Activated CD4-positive, CD25-positive, alpha-beta regulatory T cell treated with anti-CD3 and anti-CD28 coated beads, Interleukin-2, amount 50 U/mL, for 24 hours (primary cell): ENCODE results near the gene TMOD4.
A peak's percentile ranks its signal among the peaks of the same experiment; 100 is the strongest.

ENCODE experiments used
- ATAC-seq, 2 donors: fragments of 150-1000 bp; cut with Tn5 transposase; one replicate each; pipeline ENCODE4 v1.10.0; 2021; ENCODE audit warnings: mild to moderate bottlenecking in 1 of 2, moderate library complexity in 1 of 2

Gene TMOD4

DNA sequence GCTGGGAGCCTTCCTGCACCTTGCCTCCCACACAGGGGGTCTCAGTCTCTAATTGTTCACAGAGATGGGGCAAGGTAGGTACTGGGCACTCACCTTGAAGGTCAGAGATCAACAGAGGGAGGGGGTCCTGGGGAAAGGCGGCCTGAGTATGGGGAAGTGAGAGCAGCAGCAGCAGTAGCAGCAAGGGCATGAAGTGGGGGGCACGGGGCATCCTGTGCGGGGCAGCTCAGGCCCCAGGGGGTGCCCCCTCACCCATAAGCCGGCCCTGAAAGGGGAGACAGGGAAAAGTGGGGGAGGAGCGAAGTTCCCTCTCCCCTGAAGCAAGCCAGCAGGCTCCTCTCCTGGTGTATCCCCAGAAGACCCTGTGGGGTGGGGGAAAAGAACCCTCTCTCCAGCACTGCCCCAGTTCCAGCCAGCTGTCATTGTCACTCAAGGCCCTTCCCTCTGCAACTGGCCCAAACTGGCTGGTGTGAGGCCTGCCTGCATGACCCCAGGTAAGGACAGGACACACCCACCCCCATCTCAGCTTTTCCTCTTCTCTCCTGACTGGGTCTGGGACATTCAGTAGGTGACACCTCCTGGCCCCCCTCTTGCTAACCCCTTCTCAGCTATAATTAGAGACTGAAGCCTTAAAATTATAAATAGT is 33.2 kb downstream of the TMOD4 start:
- ATAC-seq, result no peak

GRCh38 chr1:151137789-151138188 is 38.0 kb downstream of the TMOD4 start:
- ATAC-seq, result no peak

DNA sequence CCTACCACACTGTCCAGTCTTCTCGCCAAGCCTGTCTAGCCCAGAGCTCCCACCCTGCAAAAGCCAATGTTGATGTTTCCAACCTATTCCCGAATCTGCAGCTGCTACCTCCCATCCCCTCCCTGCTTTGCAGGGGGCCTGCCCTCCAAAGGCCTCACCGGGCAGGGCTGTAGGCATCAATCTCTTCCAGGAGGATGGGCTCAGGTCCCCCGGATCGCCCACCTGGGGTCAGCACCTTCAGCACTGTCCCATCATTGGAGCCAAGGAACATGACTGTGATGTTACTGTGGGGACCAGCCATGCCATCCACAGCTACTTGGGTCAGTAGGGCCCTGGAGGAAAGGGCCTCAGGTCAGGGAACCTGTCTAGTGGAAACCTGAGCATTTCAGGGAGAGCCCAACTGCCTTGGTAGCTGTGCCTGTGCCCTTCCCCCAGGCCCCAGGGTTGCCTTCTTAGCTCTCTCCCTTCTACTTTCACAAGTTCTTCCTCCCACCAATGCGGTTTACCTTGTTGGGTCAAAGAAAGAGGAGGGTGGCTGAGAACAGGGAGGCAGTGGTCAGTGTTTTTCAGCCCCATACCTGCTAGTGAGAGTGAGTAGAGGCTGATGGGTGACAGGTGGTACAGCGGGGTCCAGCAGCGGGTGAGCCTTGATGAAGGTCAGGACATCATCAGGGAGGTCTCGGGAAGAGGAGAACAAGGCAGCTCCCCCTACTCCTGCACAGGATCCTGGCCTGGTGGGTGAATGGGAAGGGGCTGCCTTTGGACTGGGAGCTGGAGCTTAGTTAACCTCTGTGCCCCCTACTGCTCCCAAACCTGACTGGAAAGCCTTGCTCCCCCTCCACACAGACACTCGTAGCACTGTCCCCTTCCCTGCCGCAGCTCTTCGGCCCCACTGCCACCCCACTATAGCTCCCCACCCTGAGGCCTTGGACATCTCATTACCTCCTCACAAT is 40.1 kb downstream of the TMOD4 start:
- no peak for ATAC-seq

DNA sequence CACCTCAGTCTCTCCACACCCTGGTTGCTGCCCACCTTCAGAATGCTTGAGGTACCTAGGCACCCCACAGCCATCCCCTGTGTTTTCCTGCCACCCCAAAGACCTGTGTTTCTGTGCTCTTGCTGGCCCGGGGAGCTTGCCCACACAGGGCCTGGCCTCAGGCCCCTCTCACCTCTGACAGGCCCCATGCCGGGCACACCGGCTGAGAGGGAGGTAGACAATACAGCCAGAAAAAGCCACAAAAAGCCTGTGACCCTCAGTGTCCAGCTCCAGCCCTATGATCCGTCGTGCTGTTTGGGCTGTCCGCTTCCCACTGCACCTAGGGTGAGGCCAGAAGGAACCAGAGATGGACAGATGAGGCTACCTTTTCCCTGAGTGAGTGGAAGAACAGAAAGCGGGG is 40.8 kb downstream of the TMOD4 start:
- no peak for ATAC-seq

- no peak for ATAC-seq
Measured at GRCh38 chr1:151134396-151134795, 41.4 kb downstream of the TMOD4 start.

DNA sequence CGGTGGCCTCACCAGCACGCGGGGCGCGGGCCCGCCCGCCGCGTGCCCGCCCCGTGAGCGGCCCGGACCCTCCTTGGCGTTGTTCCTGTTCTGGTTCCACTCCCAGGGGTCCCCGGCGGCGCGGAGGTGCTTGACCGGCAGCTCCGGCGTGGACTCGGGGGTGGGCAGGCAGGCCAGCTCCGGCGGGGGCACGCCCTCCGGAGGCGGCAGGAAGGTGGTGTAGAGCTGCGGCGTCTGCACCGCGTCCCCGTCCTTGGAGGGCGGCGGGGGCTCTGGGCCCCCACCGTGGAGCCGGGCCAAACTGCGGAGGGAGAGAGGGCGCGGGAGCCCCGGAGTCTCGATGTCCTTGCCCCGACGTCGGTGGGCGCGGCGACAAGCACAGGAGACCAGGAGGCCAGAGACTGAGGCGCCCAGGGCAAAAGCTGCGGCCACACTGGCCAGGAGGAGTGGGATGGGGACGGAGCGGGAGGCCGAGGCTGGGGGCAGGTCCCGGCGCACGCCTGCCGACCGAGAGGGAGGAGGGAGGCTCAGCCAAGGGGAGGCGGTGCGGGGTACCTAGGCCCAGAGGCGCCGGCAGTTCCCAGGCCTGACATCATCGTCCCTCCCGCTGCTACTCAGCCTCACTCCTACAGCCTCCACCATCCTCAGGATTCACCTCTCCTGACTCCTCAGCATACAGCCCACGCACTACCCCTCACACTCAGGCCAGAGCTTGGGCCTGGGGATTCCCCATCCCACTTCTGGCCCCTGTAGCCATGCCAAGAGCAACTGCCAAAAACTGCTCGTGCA is 42.6 kb downstream of the TMOD4 start:
- no peak for ATAC-seq

DNA sequence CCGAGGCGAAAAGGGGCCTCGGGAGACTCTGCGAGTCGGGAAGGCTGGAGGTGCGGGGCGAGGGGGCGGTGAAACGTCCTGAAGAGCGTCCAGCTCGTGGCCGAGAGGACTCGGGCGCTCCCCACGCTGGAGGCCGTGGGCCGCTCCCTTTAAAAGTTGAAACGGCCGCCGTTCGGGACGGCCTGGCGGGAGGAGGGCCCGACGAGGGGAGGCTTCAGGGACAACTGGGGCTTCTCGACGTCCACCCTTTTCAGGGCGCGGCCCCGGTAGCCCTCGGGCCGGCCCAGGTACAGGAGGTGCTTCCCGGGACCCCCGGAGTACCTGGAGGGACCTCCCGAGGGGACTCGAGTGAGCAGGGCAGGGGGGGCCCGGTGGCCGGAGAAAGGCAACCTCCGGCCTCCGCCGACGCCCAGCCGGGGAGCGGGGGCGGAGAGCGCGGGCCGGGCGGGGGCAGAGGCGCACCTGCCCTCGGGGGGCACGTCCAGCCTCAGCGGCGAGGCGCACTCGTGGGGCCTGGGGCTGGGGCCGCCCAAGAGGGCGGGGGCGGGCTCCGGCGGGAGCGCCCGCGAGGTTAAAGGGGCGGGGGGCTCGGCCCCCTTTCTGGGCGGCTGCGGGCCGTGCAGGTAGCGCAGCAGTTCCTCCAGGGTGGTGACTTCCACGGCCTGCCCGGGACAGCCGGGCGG is 43.3 kb downstream of the TMOD4 start:
- ATAC-seq, result no peak

DNA sequence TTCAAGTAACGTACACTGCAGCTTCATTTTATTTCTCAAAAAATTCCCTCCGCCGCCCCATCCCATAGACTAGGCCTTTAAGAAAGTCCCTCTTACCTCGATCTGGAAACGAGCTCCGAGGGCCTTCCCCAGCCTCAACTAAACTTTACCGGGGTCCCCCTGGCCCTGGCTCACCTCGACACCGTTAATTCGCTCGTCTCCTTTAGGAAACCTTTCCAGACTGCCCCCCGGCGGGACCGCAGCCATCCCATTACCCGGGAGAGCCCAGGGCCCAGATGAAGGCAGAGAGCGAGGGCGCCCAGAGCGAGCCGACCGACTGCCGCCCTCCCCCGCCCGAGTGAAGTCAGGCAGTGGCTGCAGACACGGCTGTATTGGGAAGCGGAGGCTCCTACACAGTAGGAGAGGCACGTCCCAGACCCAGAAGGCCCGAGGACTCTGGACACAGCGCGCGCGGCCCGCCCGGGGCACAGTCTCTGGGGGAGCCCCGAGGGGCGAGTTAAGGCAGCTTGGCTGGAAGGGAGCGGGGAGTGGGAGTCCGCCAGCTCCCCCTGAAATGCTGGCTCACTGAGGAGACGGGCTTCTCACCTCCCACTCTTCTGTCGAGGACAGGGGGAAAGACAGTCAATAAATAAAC is 44.0 kb downstream of the TMOD4 start:
- ATAC-seq, result no peak

DNA sequence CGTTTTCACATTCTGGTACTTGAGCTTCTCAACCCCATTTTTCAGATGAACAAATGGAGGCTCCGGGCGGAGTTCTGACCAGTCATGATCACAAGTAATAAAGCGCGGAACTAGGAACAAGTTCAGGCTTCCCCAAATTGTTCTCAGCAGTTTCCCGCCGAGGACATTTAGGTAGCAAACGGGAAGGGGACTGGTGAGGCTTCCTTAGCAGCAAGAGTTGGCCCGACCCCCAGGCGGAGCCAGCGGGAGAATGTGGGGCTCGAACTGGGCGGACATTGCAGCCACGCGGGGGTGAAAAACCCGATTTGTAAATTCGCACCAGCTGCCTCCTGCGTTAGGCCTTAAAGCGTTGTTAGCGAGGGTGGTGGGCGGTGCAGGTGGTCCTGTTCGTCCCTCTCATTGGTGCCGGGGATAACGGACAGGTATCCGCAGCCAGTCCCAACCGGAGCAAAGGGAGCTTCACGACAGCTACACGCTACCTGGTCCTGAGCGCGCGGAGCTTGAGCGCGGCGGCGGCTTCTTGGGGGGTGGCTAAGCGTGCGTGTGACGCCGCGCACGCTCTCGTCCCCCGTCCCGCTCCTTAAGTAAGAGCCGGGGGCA is 44.7 kb downstream of the TMOD4 start:
- ATAC-seq, result peak; percentile 99 to 100

DNA sequence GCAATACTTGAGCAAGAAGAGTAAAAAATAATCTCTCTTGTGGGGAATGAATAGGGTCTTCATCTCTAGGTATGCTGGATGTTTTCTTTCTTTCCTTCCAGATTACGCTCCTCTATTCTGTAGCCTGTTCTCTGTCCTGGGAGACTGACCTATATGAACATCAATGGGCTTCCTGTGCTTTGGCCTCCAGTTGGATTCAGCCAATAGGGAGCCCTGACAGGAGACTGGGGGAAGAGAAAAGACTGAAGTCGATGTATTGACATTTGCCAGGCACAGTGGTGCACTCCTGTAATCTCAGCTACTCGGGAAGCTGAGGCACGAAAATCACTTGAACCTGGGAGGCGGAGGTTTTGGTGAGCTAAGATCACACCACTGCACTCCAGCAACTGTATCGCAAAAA is 47.0 kb downstream of the TMOD4 start:
- no peak for ATAC-seq

GRCh38 chr1:151124763-151125403 is 50.9 kb downstream of the TMOD4 start:
- ATAC-seq, result no peak
